GM21447 (cell line): ENCODE results near the gene ROM1.
A peak's percentile ranks its signal among the peaks of the same experiment; 100 is the strongest.
"Not testable (repeated sequence)": the region's sequence is repeated elsewhere in the genome, so short reads cannot be mapped to it uniquely, and the experiment has no call there.

Experiments used
- ATAC-seq: cut with Tn5 transposase; IDR thresholded peaks from one replicate; pipeline ENCODE4 v1.9.1; 2021; ENCODE audit not compliant: unreplicated experiment

ROM1 gene

GRCh38 chr11:62585356-62585755, 27.7 kb upstream of the ROM1 start:
- ATAC-seq = not testable (repeated sequence)

- no peak for ATAC-seq
Observed at GRCh38 chr11:62588966-62589637, 24.0 kb upstream of the ROM1 start.

- ATAC-seq = peak; percentile 89
Observed at GRCh38 chr11:62591448-62592145, 21.5 kb upstream of the ROM1 start, which contains the start of gene TUT1. Gene TUT1 (minus strand): TSS chr11:62591523. CDS start chr11:62591485, 38 bp downstream.

GRCh38 chr11:62592146-62592815, 20.8 kb upstream of the ROM1 start:
- peak; percentile 1 for ATAC-seq

GRCh38 chr11:62592989-62593421, 20.1 kb upstream of the ROM1 start:
- ATAC-seq = no peak

GRCh38 chr11:62593434-62594044, 19.5 kb upstream of the ROM1 start:
- ATAC-seq = no peak

- ATAC-seq = no peak
Observed at GRCh38 chr11:62595124-62595523, 17.9 kb upstream of the ROM1 start.

- ATAC-seq = peak; percentile 59
Observed at GRCh38 chr11:62599069-62599696, 13.9 kb upstream of the ROM1 start.

GRCh38 chr11:62599901-62600300, 13.2 kb upstream of the ROM1 start:
- ATAC-seq = no peak

GRCh38 chr11:62600367-62601121, 12.5 kb upstream of the ROM1 start:
- no peak for ATAC-seq

GRCh38 chr11:62601122-62601371, 12.0 kb upstream of the ROM1 start:
- no peak for ATAC-seq

GRCh38 chr11:62601372-62602140, 11.5 kb upstream of the ROM1 start, which contains the start of gene MTA2:
Gene MTA2 (minus strand): TSS chr11:62601865. CDS start chr11:62601450, 415 bp downstream.
- ATAC-seq = peak; percentile 65

- no peak for ATAC-seq
Observed at GRCh38 chr11:62602141-62603071, 10.7 kb upstream of the ROM1 start.

GRCh38 chr11:62603072-62603408, 10.0 kb upstream of the ROM1 start:
- ATAC-seq = no peak

- no peak for ATAC-seq
Observed at GRCh38 chr11:62603776-62604299, 9.2 kb upstream of the ROM1 start.

GRCh38 chr11:62604460-62605120, 8.5 kb upstream of the ROM1 start:
- no peak for ATAC-seq

- ATAC-seq = no peak
Observed at GRCh38 chr11:62605467-62605866, 7.6 kb upstream of the ROM1 start.

- no peak for ATAC-seq
Observed at GRCh38 chr11:62605902-62606301, 7.2 kb upstream of the ROM1 start.
